Panc1 (cell line): ENCODE data around the gene PRF1. TPM values are rescaled to one million over a fixed set of nuclear protein-coding genes. Genes with fewer than 3 reads are reported as not detected.

ENCODE experiments used
- ATAC-seq: fragments of 200-7000 bp; cut with Tn5 transposase; 2 replicates; pipeline ENCODE4 v1.9.1; 2020; ENCODE audit warnings: mild to moderate bottlenecking, moderate library complexity
- BruUV-seq: library from RNA; stranded (reverse); fragments of 400-500 nt; replicated peaks from 2 replicates; lab custom pipeline; 2021; lab: Mats Ljungman, UMichigan
- CTCF ChIA-PET: fragments of 300-600 bp; sonication (Branson Sonifier 250); formaldehyde crosslinking; loops from one replicate; lab custom pipeline; 2022; ENCODE audit warnings: antibody characterized with exemption; lab: Charles Lee
- POLR2A ChIA-PET: fragments of 300-600 bp; sonication (Branson Sonifier 250); formaldehyde crosslinking; loops from one replicate; lab custom pipeline; 2022; ENCODE audit warnings: antibody characterized with exemption; lab: Charles Lee
- DNase-seq: peaks from one replicate; pipeline ENCODE4 v3.0.0-alpha.2; 2010; ENCODE audit warnings: low read depth, low spot score
- H3K27ac ChIP-seq: 2 replicates; pipeline ENCODE4 v1.5.1; 2011; ENCODE audit warnings: mild to moderate bottlenecking, low read length, inconsistent platforms
- H3K27me3 ChIP-seq: fragments of 200-500 bp; sonication (Bioruptor generic); 2 replicates; pipeline ENCODE4 v1.6.0; 2014; ENCODE audit warnings: low read length, inconsistent platforms; ENCODE audit not compliant: control insufficient read depth, insufficient read depth
- H3K36me3 ChIP-seq: fragments of 200-500 bp; sonication (Bioruptor generic); 2 replicates; pipeline ENCODE4 v1.5.1; 2014; ENCODE audit warnings: inconsistent platforms, mild to moderate bottlenecking, low read length, moderate library complexity; ENCODE audit not compliant: control insufficient read depth, insufficient read depth
- H3K4me1 ChIP-seq: 2 replicates; pipeline ENCODE4 v1.5.1; 2011; ENCODE audit warnings: inconsistent platforms, mild to moderate bottlenecking, low read length, moderate library complexity; ENCODE audit not compliant: control insufficient read depth, insufficient read depth
- H3K4me3 ChIP-seq, 2 experiments: 2 replicates each; pipeline ENCODE4 v1.5.1; 2011 to 2012; ENCODE audit warnings: low read depth in 2 of 2, low read length in 2 of 2, mild to moderate bottlenecking in 2 of 2, inconsistent platforms in 1 of 2, moderate library complexity in 1 of 2
- H3K9me3 ChIP-seq: fragments of 200-500 bp; sonication (Bioruptor generic); 2 replicates; pipeline ENCODE4 v1.5.1; 2014; ENCODE audit warnings: low read depth, mild to moderate bottlenecking, inconsistent platforms, low read length, moderate library complexity; ENCODE audit not compliant: control insufficient read depth, insufficient read depth
- CTCF ChIP-seq: fragments of 450-650 bp; IDR thresholded peaks from 2 replicates; pipeline ENCODE4 v1.5.1; 2017; ENCODE audit warnings: mild to moderate bottlenecking
- POLR2AphosphoS5 ChIP-seq: IDR thresholded peaks from 2 replicates; pipeline ENCODE4 v1.6.1; 2012; ENCODE audit warnings: mild to moderate bottlenecking, low read depth, low read length, moderate library complexity
- REST ChIP-seq, 2 experiments: IDR thresholded peaks; 2 replicates each; pipeline ENCODE4 v1.6.1; 2011 to 2012; ENCODE audit warnings: low read depth in 2 of 2, control low read depth in 1 of 2, low read length in 1 of 2, mild to moderate bottlenecking in 1 of 2, moderate library complexity in 1 of 2; ENCODE audit not compliant: insufficient read depth in 1 of 2
- SIN3A ChIP-seq: IDR thresholded peaks from 2 replicates; pipeline ENCODE4 v1.6.1; 2012; ENCODE audit warnings: low read depth, mild to moderate bottlenecking, low read length, moderate library complexity, borderline replicate concordance; ENCODE audit not compliant: insufficient read depth
- TCF7L2 ChIP-seq: IDR thresholded peaks from 2 replicates; pipeline ENCODE4 v1.6.1; 2011; ENCODE audit warnings: mild to moderate bottlenecking, low read depth, low read length, inconsistent platforms
- in situ Hi-C: cut with HindIII; loops from 2 replicates; pipeline ENCODE4 v1.10.0; 2016; ENCODE audit warnings: low sequenced_read_pairs, low pct_unique_long_range_greater_than_20kb
- intact Hi-C: fragments of 100-400 bp; cut with micrococcal nuclease; formaldehyde crosslinking; loops from one replicate; pipeline ENCODE4 v1.10.0; 2022; ENCODE audit not compliant: unreplicated experiment
- total RNA-seq: library from RNA; stranded (reverse); gene quantifications from one replicate; pipeline ENCODE4 v1.2.1, GENCODE V29; 2021; ENCODE audit not compliant: unreplicated experiment

Gene PRF1
- total RNA-seq, 1 experiment from 2014 or later, result not detected

GRCh38 chr10:70567603-70568002 is 34.9 kb downstream of the PRF1 start:
- H3K27me3 ChIP-seq, result no peaks in the 10 kb centered on the region
- no peak overlapping the region for H3K27ac ChIP-seq
- ATAC-seq, result no peak
- no TSS peak for BruUV-seq
- H3K4me1 ChIP-seq, result no peaks in the 10 kb centered on the region
- no peak overlapping the region for H3K4me3 ChIP-seq
- H3K9me3 ChIP-seq, result no peaks in the 10 kb centered on the region
- in situ Hi-C loops (no loop called here), intact Hi-C loops (no loop called here)
- ChIA-PET POLR2A (no interaction called here), CTCF (no interaction called here)
- no peaks in the 10 kb centered on the region for H3K36me3 ChIP-seq
- DNase-seq, result no peak
- TF ChIP-seq POLR2AphosphoS5 (no peak), SIN3A (no peak)

GRCh38 chr10:70566515-70567290 is 35.8 kb downstream of the PRF1 start:
- ChIA-PET POLR2A (no interaction called here), CTCF (no interaction called here)
- in situ Hi-C loops, result no loop called here
- no peak overlapping the region for H3K4me3 ChIP-seq
- H3K9me3 ChIP-seq, result no peaks in the 10 kb centered on the region
- DNase-seq, result no peak
- ATAC-seq, result no peak
- no peak for TF ChIP-seq POLR2AphosphoS5
- TF ChIP-seq SIN3A, result no peak
- TF ChIP-seq CTCF, result no peak
- TF ChIP-seq REST (IDR thresholded peaks at IDR 0.05; ENCODE audit: insufficient read depth in 1 of 2, low read depth in 2 of 2, low read length in 1 of 2), result no peak
- no peak for TF ChIP-seq TCF7L2
- intact Hi-C loops, result no loop called here
- H3K27me3 ChIP-seq, result no peaks in the 10 kb centered on the region
- BruUV-seq, result no TSS peak
- no peak overlapping the region for H3K27ac ChIP-seq
- no peaks in the 10 kb centered on the region for H3K4me1 ChIP-seq
- H3K36me3 ChIP-seq, result no peaks in the 10 kb centered on the region
